Mesothelial cell of epicardium (in vitro differentiated cells): ENCODE measurements around the gene SLC37A4. TPM values are rescaled to one million over a fixed set of nuclear protein-coding genes. Genes with fewer than 3 reads are reported as not detected.
A peak's percentile ranks its signal among the peaks of the same experiment; 100 is the strongest.

Experiments
- DNase-seq, 2 experiments: peaks; one replicate each; pipeline ENCODE4 v3.0.0; 2021; ENCODE audit warnings: low spot score in 2 of 2; ENCODE audit not compliant: unreplicated experiment in 2 of 2
- H3K27ac Mint-ChIP-seq: 2 replicates; pipeline ENCODE4 v1.8.0; 2021; ENCODE audit warnings: mixed read lengths
- H3K27me3 Mint-ChIP-seq: 2 replicates; pipeline ENCODE4 v1.8.0; 2021; ENCODE audit warnings: low read depth, mixed read lengths
- H3K36me3 Mint-ChIP-seq: 2 replicates; pipeline ENCODE4 v1.8.0; 2021; ENCODE audit warnings: mixed read lengths
- H3K4me1 Mint-ChIP-seq: 2 replicates; pipeline ENCODE4 v1.8.0; 2021; ENCODE audit warnings: mixed read lengths
- H3K4me3 Mint-ChIP-seq: 2 replicates; pipeline ENCODE4 v1.8.0; 2021; ENCODE audit warnings: mild to moderate bottlenecking, moderate library complexity, mixed read lengths
- H3K9me3 Mint-ChIP-seq: 2 replicates; pipeline ENCODE4 v1.8.0; 2021; ENCODE audit warnings: mixed read lengths
- CTCF ChIP-seq: fragments of 200-600 bp; sonication (generic); IDR thresholded peaks from one replicate; pipeline ENCODE4 v1.5.0; 2021; ENCODE audit warnings: antibody characterized with exemption; ENCODE audit not compliant: unreplicated experiment
- total RNA-seq: library from RNA; stranded (reverse); gene quantifications from 3 replicates; pipeline ENCODE4 v1.2.1, GENCODE V29; 2021

SLC37A4 gene
- 29.6 to 35.3 TPM (median 33.2 TPM) in 3 replicates for total RNA-seq

GRCh38 chr11:119030329-119031047, at the start of gene SLC37A4:
Gene SLC37A4 (minus strand): TSS chr11:119030877.
- Mint-ChIP-seq H3K27ac (peak within 1 kb of the TSS; percentile 25), H3K27me3 (no peaks in the 10 kb centered on the region), H3K4me3 (peak within 1 kb of the TSS; percentile 68), H3K36me3 (peaks cover 5% of the 10 kb centered on the region), H3K4me1 (peaks cover 14% of the 10 kb centered on the region), H3K9me3 (no peaks in the 10 kb centered on the region)
- DNase-seq: peak; percentile 95 to 98
- peak; percentile 75 for TF ChIP-seq CTCF

DNA sequence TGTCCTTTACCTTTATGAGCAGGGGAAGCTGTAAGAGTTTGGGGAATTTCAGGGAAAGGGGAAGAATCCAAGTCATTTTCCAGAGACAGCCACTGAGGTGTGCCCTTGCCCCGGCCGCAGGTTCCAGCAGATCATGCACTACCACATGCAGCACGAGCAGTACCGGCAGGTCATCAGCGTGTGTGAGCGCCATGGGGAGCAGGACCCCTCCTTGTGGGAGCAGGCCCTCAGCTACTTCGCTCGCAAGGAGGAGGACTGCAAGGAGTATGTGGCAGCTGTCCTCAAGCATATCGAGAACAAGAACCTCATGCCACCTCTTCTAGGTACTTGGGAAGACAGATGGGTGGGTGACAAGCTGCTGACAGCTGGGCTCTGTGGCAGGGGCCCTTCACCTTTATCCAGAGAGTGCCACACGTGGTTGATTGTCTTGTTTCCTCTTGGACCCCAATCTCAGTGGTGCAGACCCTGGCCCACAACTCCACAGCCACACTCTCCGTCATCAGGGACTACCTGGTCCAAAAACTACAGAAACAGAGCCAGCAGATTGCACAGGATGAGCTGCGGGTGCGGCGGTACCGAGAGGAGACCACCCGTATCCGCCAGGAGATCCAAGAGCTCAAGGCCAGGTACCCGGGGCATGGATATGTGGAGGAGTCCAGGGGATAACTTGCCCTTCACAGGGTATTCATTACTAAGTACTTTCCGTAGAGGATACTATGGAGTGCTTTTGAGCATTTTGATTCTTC, 48.2 kb upstream of the SLC37A4 start:
- no peak for TF ChIP-seq CTCF

GRCh38 chr11:119077839-119078238, 47.2 kb upstream of the SLC37A4 start:
- Mint-ChIP-seq H3K27me3 (no peaks in the 10 kb centered on the region), H3K27ac (no peak overlapping the region), H3K4me3 (no peak overlapping the region), H3K4me1 (no peaks in the 10 kb centered on the region), H3K36me3 (peaks cover 35% of the 10 kb centered on the region), H3K9me3 (no peaks in the 10 kb centered on the region)
- DNase-seq: no peak
- TF ChIP-seq CTCF: no peak

More for the DNA sequence above, 48.2 kb upstream of the SLC37A4 start:
- Mint-ChIP-seq H3K27ac (no peak overlapping the region), H3K9me3 (no peaks in the 10 kb centered on the region), H3K27me3 (no peaks in the 10 kb centered on the region), H3K4me3 (no peak overlapping the region), H3K36me3 (peaks cover 31% of the 10 kb centered on the region), H3K4me1 (no peaks in the 10 kb centered on the region)
- no peak for DNase-seq

GRCh38 chr11:119067371-119068222, 36.9 kb upstream of the SLC37A4 start, which contains the start of gene VPS11:
Gene VPS11 (plus strand): TSS chr11:119067818. CDS start chr11:119067824, 6 bp downstream.
- Mint-ChIP-seq H3K36me3 (peaks cover 4% of the 10 kb centered on the region), H3K4me1 (peaks cover 17% of the 10 kb centered on the region), H3K27me3 (no peaks in the 10 kb centered on the region), H3K9me3 (no peaks in the 10 kb centered on the region), H3K4me3 (peak within 1 kb of the TSS; percentile 90), H3K27ac (peak within 1 kb of the TSS; percentile 96)
- TF ChIP-seq CTCF: no peak
- peak; percentile 97 to 98 for DNase-seq

GRCh38 chr11:119065369-119065768, 34.7 kb upstream of the SLC37A4 start:
- peaks cover 4% of the 10 kb centered on the region for H3K36me3 Mint-ChIP-seq
- no peak for TF ChIP-seq CTCF
- peaks cover 17% of the 10 kb centered on the region for H3K4me1 Mint-ChIP-seq
- no peaks in the 10 kb centered on the region for H3K9me3 Mint-ChIP-seq
- no peaks in the 10 kb centered on the region for H3K27me3 Mint-ChIP-seq
- H3K27ac Mint-ChIP-seq: no peak overlapping the region
- no peak for DNase-seq
- H3K4me3 Mint-ChIP-seq: no peak overlapping the region
